ENCODE results near the gene WWC2.

WWC2 gene

DNA sequence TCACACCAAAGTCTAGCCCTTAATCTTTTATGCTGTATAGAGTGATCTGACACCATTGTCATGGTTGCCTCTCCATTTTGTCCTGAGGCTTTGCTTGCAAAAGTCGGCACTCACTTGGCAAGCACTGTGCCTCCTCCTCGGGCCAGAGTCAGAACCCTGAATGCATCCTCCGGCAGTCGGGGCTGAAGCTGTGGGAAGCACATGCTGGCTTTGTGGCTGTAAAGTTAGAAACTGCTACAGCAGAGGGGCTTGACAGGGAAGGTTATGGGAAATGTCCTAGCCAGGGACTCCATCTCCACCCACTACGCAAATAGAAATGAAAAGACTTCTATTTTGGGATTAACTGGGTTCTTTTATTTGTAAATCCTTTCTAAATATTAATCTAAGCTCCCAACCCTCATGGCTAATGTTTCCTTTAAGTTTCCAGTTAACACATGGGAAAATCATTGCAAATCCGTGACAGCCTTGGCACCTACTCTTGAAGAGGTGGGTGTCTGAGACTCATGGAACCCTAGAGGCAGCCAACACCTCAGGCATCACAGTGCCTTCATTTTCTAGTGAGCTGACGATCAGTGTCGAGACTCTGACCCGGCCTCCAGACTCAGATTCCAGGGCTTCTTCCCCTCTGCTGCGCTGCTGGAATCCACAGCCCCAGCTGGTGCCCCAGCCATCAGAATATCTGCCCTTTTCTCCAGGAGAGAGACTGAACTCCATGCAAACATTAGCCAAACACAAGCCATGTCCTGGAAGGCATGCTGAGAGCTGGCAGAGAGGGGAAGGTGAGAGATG, 231.1 kb downstream of the WWC2 start:
- DNase-seq (ENCODE audit: low spot score) = no peak

- no peak for DNase-seq (ENCODE audit: low spot score)
Measured at GRCh38 chr4:183330841-183331240, 231.8 kb downstream of the WWC2 start.

DNA sequence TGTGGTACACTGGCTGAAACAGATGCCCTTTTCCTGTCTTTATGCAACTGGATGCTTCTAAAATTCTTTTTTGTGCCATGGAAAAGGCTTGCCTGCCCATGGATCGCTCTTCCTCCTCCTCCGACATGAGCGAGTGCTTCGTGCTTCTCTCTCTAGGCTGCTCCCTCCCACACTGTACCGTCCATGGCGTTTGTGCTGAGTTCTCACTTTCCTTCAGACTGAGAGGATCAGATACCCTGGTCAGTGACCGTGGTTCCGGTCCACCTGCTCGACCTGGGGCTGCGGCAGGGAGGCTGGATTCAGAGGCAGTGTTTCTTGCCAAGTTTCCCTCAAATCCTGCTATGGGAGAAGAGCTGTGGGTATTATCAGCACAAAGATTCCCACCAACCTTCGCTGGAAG, 233.4 kb downstream of the WWC2 start:
- DNase-seq (ENCODE audit: low spot score) = peak; percentile 18

GRCh38 chr4:183333202-183333601, 234.1 kb downstream of the WWC2 start:
- no peak for DNase-seq (ENCODE audit: low spot score)

GRCh38 chr4:183333983-183334382, 234.9 kb downstream of the WWC2 start:
- no peak for DNase-seq (ENCODE audit: low spot score)

GRCh38 chr4:183335369-183335940, 236.4 kb downstream of the WWC2 start:
- DNase-seq (ENCODE audit: low spot score) = no peak

GRCh38 chr4:183337349-183337748, 238.3 kb downstream of the WWC2 start:
- DNase-seq (ENCODE audit: low spot score) = no peak

- DNase-seq (ENCODE audit: low spot score) = no peak
Measured at GRCh38 chr4:183337833-183338232, 238.8 kb downstream of the WWC2 start.

- DNase-seq (ENCODE audit: low spot score) = no peak
Measured at GRCh38 chr4:183342541-183343533, 243.8 kb downstream of the WWC2 start.

- DNase-seq (ENCODE audit: low spot score) = no peak
Measured at GRCh38 chr4:183343730-183344129, 244.7 kb downstream of the WWC2 start.

DNA sequence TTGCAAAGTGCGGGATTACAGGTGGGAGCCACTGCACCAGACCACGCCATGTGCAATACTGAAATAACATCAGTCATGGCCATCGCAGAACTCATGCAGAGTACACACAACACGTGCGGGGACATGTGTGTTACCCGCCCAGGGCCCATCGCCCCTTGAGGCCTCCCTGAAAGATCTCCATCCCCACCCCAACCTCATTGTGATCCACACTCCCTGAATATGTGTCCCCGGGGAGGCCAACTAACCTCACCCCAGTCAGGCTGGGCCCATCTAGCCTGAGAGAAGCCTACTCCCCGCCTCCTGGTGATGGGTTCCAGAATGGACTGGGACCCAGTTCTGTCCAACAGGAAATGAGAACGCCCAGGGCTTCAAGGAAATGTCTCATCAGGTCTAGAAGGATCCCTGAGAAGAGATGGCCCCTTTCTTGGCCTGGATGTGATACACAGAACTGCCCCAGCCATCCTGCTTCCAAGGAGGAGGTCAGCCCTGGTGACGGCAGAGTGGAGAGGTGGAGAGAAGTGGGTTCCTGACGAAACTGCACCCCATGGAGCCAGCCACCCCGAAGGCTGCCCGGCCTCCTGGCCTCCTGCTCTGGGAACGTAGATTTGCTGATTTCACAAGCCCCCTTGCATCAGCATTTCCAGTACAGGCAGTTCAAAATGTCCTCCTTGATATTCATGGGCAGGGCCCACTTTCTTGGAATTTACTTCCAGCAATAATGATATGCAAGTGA, 245.6 kb downstream of the WWC2 start:
- no peak for DNase-seq (ENCODE audit: low spot score)

DNA sequence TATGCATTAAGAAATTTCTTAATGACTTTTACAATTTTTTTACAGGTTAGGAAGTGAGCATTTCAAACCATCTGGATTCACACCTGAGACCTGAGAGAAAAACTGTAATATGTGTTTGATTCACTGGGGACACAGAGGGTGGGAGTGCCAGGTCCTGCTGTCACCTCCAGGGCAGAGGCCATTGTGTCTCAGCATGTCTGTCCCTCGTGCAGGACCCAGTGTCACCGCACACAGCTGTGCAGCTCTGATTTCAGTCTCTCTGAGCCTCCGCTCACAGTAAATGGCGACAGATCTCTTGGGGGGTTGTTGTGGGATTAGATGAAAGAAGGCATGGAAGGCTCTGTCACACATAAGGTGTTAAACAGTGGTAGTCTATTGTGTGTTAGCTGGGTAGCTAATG, 246.2 kb downstream of the WWC2 start:
- no peak for DNase-seq (ENCODE audit: low spot score)

GRCh38 chr4:183347146-183347545, 248.1 kb downstream of the WWC2 start:
- no peak for DNase-seq (ENCODE audit: low spot score)

GRCh38 chr4:183347566-183347965, 248.5 kb downstream of the WWC2 start:
- no peak for DNase-seq (ENCODE audit: low spot score)

DNA sequence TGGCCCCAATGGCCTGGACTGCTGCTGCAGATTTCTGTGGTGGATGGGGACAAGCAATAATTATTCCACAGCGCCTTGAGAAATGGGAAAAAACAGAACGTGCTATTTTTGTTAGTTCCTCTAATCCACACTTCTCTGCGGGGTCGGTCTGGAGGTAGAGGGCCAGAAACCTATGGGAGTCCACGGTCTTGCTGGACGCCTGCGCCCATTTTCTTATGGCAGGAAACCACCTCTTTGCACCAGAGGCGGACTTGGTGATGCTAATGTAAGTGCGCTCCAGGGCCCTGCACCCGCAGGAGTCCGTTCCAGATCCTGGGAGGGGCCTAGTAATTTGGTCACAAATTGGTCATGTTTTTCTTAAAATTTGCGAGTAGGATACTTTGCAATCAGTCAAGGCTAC, 249.1 kb downstream of the WWC2 start:
- no peak for DNase-seq (ENCODE audit: low spot score)

- no peak for DNase-seq (ENCODE audit: low spot score)
Measured at GRCh38 chr4:183348706-183349659, 249.9 kb downstream of the WWC2 start.

DNA sequence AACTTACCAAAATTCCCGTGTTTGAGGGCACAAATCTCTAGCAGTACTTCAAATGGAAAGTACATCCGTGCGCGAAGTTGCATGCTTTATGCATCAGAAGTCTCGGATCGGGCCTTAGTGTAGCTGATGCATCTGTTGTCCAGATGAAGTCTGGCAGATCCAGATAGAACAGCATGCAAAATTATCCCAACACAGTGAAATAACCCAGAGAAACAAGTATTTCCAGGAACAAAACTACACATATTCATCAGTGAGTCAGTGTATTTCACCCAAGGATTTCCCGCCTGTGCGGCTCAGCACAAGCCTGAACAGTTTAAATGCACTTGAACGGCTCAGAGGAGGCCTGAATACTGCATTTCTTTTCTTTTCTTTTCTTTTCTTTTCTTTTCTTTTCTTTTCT, 250.6 kb downstream of the WWC2 start:
- no peak for DNase-seq (ENCODE audit: low spot score)

- DNase-seq (ENCODE audit: low spot score) = no peak
Measured at GRCh38 chr4:183350317-183351071, 251.4 kb downstream of the WWC2 start.

GRCh38 chr4:183352546-183352945, 253.5 kb downstream of the WWC2 start:
- DNase-seq (ENCODE audit: low spot score) = no peak

DNA sequence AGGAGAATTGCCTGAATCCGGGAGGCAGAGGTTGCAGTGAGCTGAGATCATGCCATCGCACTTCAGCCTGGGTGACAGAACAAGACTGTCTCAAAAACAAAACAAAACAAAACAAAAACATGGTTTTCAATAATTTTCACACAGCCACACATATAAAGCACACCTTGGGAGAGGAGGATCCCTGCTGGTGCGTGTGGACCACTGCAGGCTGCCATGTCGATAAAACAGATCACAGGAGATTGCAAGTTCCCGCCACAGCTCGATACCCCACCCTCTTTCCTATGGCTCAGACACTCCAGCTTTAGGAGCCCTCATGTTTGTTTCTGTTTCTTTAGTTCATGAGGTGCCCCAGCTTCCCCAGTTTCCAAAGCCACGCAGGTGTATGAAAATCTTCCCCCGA, 254.5 kb downstream of the WWC2 start:
- no peak for DNase-seq (ENCODE audit: low spot score)
